GM10847 (cell line): ENCODE measurements around the gene WWOX.

ENCODE experiments used
- POLR2A ChIP-seq: IDR thresholded peaks from 2 replicates; pipeline ENCODE4 v1.6.1; 2011; ENCODE audit not compliant: insufficient read length; ENCODE audit errors: extremely low read depth

The WWOX gene

DNA sequence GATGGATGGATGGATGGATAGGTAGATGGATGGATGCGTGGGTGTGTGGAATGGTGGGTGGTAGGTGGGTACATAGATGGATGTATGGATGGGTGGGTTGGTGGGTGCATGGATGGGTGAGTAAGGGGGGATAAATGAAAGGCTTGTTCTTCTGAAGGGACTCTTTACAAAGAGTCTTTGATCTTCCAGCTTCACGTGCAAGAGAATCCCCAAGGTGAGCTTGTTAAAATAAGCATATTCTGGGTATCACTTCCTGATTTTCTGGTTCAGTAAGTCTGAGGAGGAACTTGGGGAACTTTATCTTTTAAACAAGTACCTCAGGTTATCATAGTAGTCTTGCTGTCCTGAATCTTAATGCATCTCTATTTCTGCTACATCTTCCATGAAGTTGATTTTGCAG is 862.0 kb downstream of the WWOX start:
- no peak for TF ChIP-seq POLR2A

DNA sequence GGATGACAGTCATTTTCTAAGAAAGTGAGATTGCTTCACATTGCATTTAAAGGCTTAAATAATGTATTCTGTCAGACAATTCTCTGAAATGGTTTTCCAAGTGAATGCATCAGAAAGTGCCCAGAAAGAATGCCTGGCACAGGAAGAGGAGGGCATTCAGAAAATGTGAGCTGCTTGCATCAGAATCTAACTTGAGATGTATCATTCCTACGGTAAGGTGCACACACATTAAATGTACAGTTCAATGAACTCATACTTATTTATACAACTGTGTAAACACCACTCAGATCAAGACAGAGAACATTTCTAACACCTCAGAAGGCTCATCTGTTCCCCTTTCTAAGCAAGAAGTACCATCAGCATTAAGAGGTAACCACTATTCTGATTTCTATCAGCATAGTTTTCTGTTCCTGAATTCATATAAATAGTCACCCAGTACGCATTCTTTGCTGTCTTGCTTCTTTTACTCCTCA is 863.0 kb downstream of the WWOX start:
- TF ChIP-seq POLR2A = no peak

DNA sequence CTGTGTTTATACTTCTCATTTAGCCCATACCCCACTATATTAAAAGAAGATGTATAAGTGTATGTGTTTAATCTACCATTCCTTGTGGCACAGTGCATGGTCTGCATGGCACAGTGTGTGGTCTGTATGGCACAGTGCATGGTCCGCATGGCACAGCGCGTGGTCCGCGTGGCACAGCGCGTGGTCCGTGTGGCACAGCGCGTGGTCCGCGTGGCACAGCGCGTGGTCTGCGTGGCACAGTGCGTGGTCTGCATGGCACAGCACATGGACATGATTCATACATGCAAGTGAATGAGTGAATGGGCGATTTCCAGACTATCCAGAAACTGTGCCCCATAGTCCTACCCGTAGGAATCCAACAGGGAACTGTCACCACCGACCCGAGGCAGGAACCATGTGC is 868.5 kb downstream of the WWOX start:
- TF ChIP-seq POLR2A = no peak

DNA sequence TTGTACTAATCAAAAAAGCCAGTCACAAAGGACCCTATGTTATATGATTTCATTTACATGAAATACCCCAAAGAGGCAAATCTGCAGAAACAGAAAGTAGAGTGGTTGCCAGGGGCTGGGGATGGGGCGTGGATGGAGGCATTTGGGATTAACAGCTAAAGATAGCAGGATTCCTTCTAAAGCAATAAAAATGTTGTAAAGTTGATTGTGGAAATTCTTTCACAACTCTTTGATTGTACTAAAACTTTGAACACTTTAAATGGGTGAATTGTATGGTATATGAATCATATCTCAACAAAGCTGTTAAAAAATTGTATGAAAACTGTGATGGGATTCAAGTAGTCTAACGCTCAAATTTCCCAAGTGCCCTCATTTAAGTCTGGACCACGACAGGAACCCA is 870.3 kb downstream of the WWOX start:
- TF ChIP-seq POLR2A = no peak

DNA sequence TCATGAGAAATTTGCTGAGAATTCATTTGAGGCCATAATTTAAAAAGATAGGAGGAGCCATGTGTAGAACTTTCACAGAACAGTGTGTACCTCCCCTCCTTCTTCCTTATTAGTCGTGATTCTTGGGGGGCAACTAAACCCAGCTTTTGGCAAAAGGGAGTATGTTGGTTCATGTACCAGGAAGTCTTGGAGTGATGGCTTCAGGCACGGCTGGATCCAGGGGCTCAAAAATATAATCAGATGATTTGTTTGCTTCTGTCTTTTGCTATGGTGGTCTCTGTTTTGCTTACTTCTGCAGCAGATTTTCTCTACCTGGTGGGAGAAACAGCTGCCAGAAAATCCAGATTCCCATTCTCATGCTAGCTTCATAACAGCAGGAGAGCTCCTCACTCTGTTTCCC is 871.2 kb downstream of the WWOX start:
- no peak for TF ChIP-seq POLR2A

DNA sequence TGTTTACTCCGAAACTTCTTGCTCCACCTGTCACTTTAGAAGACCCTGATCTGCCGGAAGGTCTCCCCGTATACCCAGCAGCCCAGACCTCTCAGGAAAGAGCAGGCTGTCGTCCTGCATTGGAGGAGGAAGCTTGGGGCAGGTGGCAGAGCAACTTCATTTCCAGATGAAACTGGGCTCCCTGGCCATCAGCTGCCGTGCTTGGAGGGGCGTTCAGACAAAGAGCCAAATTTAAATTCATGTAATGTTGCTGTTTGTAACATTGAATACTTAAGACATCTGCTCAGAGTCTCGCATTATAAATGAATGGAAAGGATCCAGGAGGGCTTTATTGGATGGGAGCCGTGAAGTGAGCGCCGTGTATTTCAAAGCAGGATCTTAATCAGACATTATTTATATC is 872.6 kb downstream of the WWOX start:
- no peak for TF ChIP-seq POLR2A

DNA sequence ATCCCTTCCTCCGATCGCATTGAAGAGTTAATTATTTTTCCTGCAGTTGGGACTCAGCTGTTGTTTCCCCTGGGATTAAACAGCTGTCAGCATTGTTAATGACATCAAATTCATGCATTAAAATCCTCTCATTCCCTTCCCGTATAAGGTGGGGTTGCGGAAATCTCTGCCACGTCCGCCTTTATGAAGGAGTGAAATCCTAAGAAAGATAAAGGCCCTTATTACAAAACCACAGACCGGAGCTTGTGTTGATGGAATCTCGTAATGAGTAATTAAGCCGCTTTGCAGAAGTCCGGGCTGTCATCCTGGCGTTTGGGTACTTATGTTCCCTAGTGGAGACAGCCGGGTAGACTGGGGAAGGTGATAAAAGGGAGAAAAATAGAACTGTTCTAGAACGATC is 873.5 kb downstream of the WWOX start:
- no peak for TF ChIP-seq POLR2A

DNA sequence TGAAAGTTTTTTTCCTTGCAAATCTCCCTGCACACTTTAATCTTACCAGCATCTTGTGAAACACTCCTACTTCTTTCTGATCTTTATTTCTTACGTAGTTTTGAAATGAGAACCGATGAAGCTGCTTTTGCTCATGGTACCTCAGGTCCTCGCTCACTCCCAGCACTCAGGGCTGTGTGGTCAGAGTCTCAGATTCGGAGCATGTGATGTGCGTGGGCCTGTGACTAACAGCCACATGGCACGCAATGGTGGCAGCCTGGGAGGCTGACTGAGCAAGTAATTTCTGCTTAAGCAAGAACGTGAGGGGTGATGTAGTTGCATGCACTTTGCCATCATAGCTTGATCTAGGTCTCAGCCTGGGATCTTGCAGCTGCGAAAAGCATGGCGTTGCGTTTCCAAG is 876.8 kb downstream of the WWOX start:
- no peak for TF ChIP-seq POLR2A

DNA sequence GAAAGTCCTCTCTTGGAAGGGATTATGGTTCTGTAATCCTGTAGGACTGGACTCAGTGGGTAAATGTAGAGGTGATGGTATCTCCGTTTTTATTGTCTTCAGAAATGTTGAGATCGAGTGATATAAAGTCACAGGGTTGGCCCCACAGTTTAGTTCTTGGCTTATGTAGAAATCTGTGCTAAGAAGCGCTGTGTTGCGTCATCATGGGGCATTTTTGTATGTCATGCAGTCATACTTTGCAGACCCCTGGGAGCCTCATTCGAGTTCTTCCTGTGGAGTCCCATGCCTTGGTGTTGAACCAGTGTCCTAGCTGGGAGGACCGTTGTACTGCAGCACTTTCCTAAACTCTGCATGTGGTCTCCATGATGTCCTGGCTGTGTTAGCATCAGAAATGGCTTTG is 881.4 kb downstream of the WWOX start:
- no peak for TF ChIP-seq POLR2A

DNA sequence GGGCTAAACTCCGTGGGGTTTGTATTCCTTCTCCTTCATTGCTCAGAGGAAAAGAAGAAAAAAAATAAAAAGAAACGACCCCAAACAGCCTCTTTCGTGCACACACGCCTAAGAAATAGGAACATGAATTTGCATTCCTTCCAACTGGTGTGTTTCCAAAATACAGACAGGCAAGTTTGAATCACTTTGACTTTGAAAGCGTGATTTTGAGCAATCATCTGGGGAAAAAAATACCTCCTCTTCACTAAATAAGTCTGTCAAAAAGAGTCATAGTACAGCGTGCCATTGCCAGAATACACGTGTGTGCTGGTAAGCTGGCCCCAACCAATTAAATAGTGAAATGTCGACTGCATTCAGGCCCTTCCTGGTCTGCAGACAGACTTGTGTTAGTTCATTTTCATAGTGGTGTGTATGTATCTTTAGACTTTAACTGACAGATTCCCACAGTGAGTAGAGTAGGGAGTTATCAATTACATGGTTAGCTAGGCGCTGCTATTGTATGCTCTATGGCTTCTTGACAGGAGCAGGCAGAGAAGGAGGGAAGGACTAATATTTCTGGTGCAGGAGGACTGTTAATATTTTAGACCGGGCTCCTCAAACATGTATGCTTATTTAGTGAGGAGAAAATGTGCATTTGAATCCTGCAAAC is 882.8 kb downstream of the WWOX start:
- no peak for TF ChIP-seq POLR2A

DNA sequence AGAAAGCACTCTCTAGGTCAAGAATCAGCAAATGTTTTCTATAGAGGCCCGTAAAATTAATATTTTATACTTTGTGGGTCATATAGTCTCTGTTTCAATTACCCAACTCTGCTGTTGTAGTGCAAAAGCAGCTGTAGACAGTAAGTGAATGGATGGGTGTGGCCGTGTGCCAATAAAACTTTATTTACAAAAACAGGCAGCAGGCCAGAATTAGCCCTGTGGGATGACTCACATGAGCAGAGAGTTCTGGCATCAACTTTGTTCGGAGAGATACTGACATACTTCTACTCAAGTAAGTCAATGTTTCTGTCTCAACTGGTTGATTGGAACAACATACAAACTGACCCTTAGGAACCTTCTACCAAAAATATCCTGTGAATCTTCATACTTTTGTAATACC is 884.9 kb downstream of the WWOX start:
- no peak for TF ChIP-seq POLR2A

DNA sequence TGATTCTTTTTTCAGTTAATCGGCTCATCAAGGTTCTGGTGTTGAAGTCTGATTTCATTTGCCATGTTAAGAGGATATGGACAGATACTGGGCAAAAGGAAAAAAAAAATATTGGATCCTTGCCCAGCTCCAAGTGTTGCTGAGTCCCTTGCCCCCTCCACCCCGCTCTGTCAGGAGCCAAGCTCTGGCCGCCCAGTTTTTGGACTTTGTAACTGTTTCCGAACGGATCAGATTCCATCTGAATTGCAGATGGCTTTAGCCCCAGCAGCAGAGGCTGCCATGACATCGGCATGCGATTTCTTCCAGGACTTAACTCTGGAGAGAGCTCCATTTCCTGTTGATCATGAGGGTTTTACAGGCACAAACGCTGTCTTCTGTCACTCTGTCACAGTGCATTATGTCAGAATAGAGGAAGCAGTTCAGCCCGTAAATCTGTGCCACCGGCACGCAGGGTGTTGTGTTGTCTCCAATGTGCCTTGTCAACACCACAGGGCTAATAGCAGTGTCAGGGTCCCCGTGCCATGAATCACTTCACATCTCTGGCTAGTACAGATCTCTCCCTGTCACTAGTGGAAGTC is 885.5 kb downstream of the WWOX start:
- TF ChIP-seq POLR2A = no peak

DNA sequence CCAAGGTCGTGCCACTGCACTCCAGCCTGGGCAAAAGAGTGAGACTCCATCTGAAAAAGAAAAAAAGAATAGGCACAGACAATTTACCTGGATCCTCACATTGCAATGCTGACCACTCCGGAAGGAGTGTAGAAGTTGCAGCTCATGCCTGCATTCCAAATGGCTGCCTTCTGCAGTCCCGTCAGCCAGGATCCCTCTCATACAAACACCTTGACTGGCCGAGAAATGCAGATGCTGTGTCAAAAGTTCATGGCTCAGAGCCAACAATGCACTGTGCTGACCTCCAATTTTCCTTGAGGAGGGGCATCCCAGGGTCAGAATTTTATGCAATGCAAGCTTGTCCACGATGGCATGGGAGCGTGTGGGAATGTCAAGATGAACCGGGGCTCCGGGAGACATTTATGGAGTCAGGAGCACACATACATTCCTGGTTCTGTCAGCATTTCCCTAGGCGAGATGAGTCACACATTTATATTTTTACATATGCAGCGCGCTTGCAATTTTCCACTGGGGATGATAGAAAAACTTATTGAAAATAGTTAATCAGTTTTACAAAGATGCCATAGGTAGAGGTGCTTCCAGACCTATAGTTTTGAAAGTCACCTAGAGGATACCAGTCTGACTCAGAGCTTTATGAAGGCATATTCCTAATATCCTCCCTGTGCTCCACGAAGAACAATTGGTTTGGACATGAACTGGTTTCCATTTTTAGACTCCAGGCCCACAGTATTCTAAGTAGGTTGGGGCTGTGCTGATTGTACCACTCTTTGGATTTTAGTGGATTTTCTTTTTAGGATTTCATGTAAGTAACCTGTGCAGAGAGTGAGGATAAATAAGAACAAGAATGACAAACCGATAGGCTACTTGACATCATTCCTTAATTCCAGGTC is 886.5 kb downstream of the WWOX start:
- TF ChIP-seq POLR2A = no peak

DNA sequence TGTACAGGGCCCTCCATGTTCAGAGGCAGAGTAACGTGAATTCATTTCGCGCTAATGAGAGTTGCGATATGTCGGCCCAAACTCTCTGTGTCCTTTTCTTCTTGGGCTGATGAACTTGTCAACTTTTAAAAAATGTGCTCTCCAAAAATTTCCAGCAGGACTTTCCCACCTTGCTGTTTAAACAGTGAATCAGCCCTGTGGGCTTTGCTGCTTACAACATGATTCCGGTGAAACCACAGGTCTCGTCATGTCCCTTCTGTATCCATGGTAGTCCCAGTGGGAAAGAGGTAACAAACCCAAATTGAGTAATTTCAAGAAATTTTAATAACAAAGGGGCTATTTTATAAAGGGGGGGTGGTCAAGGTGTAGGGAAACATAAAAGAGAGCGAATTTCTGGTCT is 888.2 kb downstream of the WWOX start:
- TF ChIP-seq POLR2A = no peak

DNA sequence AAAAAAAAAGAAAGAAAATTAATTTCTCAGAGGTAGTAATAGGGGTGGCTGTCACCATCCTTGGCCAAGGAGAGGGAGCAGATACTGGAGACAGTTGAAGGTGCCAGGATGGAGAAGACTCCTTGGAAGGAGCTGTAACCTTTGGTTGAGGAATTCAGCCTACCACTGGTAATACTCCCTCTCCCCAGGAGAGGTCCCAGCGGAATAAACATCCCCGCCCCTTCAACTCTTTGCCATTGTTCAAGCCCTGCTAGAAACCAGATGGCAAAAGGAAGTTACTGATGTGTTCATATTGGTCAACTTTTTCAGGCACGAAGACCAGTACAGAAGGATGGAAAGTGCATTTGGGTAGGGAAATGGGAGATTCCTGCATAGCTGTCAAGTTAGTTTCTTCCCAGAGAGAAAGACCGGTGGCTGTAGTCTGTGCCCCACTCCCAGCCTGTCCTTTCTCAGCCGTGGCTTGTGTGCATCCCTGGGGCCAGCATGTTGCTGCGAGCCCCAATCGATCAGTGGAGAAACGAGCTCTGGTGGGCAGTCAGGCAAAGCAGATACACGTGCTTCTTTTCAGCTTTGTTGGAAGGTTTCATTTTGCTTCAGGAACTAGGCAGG is 889.0 kb downstream of the WWOX start:
- TF ChIP-seq POLR2A = no peak

DNA sequence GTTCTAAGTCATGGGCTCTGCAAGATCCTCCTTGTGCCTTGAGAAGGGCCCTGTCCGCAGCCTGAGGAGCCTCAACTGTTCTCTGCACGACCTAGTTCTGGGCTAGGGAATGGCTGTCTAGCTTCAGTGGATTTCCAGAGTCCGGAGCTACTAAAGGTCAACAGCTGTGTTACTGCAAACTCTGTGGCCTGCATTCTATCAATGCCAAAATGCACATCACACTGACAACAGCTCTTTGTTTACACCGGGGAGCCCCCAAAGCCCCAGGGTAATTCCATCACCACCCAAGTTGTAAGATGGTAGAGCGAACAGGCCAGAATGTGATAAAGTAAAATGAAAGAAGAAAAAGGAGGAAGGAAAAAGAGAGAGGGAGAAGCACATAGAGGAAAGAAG is 890.9 kb downstream of the WWOX start:
- no peak for TF ChIP-seq POLR2A
